HG03558 (cell line): ENCODE measurements around the gene ADPRM.
"Not testable (repeated sequence)": the region's sequence is repeated elsewhere in the genome, so short reads cannot be mapped to it uniquely, and the experiment has no call there.

ENCODE experiments used
- ATAC-seq: cut with Tn5 transposase; IDR thresholded peaks from one replicate; pipeline ENCODE4 v1.9.1; 2021; ENCODE audit warnings: moderate number of reproducible peaks; ENCODE audit not compliant: unreplicated experiment; ENCODE audit errors: extremely low read depth

The ADPRM gene

GRCh38 chr17:10698096-10698818, 863 bp downstream of the ADPRM start:
- no peak for ATAC-seq

- no peak for ATAC-seq
Measured at GRCh38 chr17:10699856-10700255, 2.5 kb downstream of the ADPRM start.

- no peak for ATAC-seq
Measured at GRCh38 chr17:10702574-10702973, 5.2 kb downstream of the ADPRM start.

- no peak for ATAC-seq
Measured at GRCh38 chr17:10705727-10706126, 8.3 kb downstream of the ADPRM start.

GRCh38 chr17:10713318-10713717, 15.9 kb downstream of the ADPRM start:
- no peak for ATAC-seq

- no peak for ATAC-seq
Measured at GRCh38 chr17:10716218-10716617, 18.8 kb downstream of the ADPRM start.

GRCh38 chr17:10718547-10718946, 21.2 kb downstream of the ADPRM start:
- ATAC-seq = no peak

GRCh38 chr17:10724546-10725195, 27.3 kb downstream of the ADPRM start:
- ATAC-seq = no peak

- no peak for ATAC-seq
Measured at GRCh38 chr17:10725262-10725661, 27.9 kb downstream of the ADPRM start.

GRCh38 chr17:10726196-10726595, 28.8 kb downstream of the ADPRM start:
- no peak for ATAC-seq

GRCh38 chr17:10727192-10727591, 29.8 kb downstream of the ADPRM start:
- ATAC-seq = no peak

- ATAC-seq = no peak
Measured at GRCh38 chr17:10728331-10728892, 31.0 kb downstream of the ADPRM start.

GRCh38 chr17:10729334-10730193, 32.2 kb downstream of the ADPRM start, which contains the start of gene TMEM220:
Gene TMEM220 (minus strand): TSS chr17:10730023. CDS start chr17:10729851, 172 bp downstream.
- no peak for ATAC-seq

GRCh38 chr17:10730247-10730646, 32.9 kb downstream of the ADPRM start:
- not testable (repeated sequence) for ATAC-seq

- ATAC-seq = no peak
Measured at GRCh38 chr17:10731408-10731879, 34.0 kb downstream of the ADPRM start.

- ATAC-seq = not testable (repeated sequence)
Measured at GRCh38 chr17:10732121-10732520, 34.7 kb downstream of the ADPRM start.

GRCh38 chr17:10733666-10734065, 36.3 kb downstream of the ADPRM start:
- ATAC-seq = no peak

GRCh38 chr17:10735251-10735650, 37.9 kb downstream of the ADPRM start:
- ATAC-seq = no peak

- no peak for ATAC-seq
Measured at GRCh38 chr17:10735821-10736220, 38.4 kb downstream of the ADPRM start.

GRCh38 chr17:10737168-10737622, 39.8 kb downstream of the ADPRM start:
- ATAC-seq = no peak
